GM19025 (cell line): ENCODE results near the gene MYRF.

Experiments
- ATAC-seq: cut with Tn5 transposase; IDR thresholded peaks from one replicate; pipeline ENCODE4 v1.9.1; 2021; ENCODE audit warnings: mild to moderate bottlenecking, low read depth, moderate library complexity; ENCODE audit not compliant: unreplicated experiment

The MYRF gene

DNA sequence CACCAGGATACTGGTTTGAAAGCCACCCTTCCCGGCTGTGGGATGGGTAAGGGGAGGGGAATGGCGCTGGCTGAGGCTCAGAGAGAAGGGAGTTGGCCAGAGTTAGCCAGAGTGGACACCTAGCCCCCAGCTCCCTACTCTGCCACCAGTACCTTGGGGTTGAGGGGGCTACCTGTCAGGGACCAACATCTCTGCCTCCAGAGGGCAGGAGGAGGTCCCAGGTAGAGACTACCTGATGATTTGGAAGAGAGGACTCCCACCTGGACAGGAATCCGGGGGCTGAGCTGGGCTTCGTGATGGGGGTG, 3.7 kb downstream of the MYRF start:
- ATAC-seq = no peak

DNA sequence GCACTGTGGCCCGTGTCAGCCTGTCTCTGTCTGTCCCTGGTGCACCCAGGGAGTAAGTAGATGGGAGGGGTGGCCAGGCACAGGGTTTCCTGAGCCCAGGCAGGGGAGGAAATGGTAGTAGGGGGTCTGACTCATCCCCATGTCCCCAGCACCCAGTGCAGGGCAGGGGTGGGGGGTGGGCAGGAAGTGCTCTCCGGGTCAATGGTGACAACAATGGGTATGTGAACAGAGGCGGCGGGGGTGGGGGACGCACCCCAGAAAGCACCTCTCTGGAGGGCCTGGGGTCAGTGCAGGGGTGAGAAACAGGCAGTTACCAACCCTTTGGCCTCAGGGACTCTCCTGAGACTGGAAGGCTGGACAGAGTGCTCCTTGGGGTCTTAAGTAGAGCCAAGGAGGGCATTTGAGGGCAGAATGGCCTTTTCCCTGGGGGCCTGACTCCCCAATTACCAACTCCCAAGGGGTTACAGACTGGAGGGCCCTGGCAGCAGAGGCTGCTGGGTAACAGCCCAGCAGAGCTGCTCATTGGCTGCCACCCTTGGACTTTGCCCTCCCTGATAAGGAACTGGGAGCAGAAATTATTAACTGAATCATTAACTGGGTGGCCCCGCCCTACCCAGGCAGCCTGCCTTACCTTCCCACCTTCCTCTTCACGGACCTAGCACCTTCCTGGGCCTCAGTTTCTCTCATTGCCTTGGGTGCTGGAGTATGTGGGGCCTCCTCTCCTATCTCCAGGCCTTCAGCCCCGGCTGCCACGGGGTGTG, 4.2 kb downstream of the MYRF start:
- ATAC-seq = peak; percentile 49

DNA sequence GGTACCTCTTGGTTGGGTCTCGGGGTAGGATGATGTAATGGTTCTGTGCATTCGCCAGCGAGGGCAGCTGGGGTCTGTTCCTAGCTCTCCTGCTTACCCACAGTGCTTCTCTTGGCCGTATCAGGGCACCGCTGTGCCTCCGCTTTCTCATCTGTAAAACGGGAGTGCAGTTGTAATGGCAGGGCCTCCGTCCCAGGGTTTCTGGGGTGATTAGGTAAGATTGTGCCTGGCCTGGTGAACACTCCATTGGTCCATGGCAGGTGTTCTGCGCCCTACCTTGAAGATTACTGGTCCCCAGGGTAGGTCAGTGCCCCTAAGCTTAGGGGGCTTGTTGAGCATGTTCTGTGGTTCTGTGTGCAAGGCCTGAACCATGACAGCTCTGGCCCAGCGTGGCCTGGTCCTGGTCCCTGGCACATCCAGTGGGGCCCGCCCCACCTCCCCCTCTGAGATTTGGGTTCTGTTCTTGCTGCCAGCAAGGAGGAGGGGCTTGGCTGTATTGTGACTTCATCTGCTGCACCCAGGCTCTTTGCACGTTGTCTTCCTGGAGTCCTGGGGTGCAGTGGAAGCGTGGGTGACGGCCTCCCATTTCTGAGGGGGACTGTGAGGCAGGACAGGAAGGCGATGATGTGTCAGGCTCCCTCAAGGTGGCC, 4.9 kb downstream of the MYRF start:
- ATAC-seq = no peak

GRCh38 chr11:61760946-61761345, 8.5 kb downstream of the MYRF start:
- ATAC-seq = no peak

DNA sequence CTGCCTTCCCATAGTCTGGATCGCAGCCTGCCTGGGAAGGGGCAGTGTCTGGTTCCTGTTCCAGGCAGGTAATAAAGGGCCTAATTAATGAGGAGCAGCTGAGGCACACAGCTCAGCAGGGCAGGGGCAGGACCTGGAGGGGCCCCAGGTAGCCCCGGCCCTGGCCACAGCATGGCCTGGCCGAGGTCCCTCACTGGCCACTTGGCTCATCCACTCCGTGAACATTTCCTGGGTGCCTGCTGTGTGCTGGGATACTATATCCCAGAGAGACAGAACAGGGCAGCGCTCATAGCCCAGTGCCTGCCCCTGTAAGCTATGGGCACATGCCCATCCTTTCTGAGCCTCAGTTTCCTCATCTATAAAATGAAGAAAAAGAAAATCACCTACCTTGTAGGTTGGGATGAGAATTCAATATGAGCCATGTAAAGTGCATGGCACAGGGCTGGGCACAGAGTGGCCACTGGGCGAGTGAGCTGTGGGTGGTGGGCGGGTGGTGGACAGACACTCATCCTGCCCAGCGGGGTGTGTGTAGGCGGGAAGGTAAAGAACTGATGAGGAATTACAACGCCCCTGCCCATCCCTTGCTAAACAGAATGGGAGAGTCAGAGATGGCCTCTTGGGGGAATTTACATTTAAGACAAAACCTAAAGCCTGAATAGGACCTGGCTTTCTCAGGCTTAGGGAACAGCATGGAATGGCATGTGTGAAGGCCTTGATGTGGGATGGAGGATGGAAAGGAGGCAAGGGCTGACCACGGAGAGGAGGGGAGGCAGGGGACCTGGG, 9.2 kb downstream of the MYRF start:
- ATAC-seq = no peak

DNA sequence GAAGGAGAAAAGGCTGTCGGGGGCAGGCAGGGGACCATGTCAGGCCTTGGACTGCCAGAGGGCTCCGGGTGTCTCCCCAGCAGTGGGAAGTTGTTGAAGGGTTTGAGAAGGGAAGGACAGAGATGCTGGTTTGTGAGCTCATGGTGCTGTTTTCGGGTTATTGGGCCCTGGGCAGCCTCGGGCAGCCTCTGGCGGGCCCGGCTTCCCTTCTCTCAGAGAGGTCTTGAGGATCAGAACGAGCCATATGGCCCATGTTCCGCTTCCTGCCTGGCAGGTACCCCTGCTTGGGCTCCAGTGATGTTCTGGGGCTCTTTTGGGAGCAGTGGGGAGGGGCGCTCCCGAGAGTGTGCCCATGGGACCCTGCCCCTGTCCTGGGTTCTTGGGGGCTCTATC, 9.8 kb downstream of the MYRF start:
- no peak for ATAC-seq

DNA sequence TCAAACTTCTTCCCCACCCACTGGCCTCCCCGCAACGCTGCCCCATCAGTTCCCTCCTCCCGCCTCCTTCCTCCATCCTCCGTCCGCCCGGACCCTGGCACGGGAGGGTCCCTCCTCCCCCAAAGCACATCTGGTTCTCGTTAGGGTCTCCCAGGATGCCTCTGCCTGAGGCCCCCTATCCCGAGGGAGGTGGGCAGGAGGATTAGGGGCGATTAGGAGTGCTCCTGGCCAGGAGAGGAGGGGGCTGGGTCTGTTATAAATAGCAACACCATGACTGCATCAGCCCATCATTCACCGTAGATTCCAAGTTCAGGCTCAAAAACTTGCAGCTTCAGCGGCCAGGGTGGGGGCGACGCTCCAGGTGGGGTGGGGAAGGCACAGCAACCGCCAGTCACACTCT, 10.4 kb downstream of the MYRF start:
- ATAC-seq = no peak

DNA sequence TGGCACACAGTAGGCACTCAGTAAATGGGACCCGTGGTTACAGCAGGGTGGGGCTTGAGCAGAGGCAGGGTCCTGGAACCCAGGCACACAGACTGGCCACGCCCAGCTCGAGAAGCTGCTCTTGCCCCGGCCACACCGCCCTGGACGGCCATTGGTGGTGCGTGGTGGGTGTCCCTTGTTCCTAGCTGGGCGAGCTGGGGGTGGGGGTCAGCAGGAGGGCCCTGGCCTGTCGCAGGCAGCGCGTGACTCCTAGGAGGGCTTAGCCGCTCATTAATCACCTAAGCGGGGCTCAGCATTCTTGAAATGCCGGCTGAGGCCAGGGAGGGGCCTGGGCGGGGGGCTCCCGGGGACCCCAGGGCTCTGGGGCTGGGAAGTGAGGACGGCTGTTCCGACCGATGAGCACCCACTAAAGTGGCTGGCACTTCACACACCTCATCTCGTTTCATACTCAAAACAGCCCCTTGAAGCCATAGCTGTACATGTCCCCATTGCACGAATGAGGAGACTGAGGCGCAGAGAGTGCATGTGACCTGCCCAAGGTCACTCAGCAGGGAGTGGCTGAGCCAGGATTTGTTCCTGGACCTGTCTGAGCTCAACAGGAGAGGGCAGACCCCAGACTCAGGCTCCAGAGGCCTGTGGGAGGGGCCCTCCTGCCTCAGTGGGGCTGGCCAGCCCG, 11.6 kb downstream of the MYRF start:
- no peak for ATAC-seq

DNA sequence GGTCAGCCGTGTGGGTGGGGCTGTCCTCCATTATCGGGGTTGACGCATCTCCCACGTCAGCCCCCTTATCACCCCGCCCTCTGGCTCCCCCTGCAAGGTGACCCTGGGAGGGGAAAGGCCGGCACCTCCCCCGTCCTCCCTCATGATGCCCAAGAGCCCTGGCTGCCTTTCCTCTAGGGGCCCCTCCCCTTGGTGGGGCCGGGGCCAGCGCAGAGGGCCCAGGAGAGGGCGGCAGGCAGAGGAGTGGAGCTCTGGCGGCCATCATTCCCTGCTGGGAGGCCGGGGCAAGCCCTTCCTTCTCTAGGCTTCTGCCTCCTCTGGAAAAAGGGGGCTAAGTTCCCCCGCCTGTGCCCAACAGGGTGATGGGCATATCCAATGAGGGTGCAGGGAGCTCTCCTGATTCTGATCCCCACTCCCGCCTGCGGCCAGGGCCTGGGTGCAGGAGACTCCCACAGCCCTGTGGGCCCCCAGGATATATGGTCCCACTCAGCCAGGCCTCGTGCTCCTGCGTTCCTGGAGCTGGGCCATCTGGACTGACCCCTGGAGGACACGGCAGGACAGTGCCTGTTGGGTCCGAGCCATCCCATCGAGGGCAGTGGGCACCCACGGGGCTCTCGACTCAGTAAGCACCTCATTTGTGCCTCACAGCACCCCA, 12.3 kb downstream of the MYRF start:
- no peak for ATAC-seq

DNA sequence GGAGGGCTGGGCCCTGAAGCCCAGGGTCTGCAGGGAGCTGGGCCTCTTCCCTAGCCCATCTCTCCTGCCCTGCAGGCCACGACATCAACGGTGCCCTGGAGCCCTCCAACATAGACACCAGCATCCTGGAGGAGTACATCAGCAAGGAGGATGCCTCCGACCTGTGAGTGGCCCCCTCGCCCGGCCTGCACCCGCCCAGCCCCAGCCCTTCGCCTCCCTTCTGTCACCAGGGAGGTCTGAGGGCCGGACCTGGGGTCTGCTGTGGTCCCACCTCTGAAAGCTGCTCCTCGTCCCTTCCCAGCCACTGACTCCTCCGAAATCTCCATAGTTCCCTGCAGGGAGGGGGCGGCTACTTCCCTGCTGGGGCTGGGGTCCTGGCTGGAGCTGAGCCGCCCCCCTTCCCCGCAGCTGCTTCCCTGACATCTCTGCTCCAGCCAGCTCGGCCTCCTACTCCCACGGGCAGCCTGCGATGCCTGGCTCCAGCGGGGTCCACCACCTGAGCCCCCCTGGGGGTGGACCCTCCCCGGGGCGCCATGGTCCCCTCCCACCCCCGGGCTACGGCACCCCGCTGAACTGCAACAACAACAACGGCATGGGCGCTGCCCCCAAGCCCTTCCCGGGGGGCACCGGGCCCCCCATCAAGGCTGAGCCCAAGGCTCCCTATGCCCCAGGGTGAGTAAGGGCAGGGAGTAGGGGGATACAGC, 13.3 kb downstream of the MYRF start:
- ATAC-seq = no peak

GRCh38 chr11:61766353-61766841, 14.0 kb downstream of the MYRF start:
- no peak for ATAC-seq

GRCh38 chr11:61768376-61769076, 16.1 kb downstream of the MYRF start:
- no peak for ATAC-seq

- ATAC-seq = no peak
Observed at GRCh38 chr11:61769169-61769920, 16.9 kb downstream of the MYRF start.

DNA sequence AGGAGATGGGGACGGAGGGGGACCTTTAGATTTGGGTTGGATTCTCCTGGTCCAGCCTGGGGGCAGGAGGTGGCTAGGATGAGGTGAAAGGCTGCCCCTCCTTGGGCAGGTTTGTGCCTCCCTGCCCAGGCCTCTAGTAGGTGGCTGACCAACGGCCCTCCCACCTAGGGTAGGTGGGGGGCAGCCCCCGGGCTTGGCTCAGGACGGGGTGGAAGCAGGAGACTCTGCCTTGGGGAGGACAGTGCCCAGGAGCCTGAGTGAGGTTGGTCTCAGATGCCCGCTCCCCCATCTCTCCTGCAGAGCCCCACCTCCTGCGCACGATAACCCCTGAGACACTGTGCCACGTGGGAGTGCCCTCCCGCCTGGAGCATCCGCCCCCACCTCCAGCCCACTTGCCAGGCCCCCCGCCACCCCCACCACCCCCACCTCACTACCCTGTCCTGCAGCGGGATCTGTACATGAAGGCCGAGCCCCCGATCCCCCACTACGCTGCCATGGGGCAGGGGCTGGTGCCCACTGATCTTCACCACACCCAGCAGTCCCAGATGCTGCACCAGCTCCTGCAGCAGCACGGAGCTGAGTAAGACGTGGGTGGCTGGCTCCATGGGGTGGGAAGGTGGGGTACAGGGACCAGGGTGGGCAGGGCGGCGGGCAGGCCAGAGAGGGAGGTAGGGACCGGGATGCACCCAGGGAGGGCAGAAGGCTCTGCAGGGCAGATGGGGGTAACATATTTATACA, 17.7 kb downstream of the MYRF start:
- ATAC-seq = no peak

GRCh38 chr11:61771195-61771894, 18.9 kb downstream of the MYRF start:
- ATAC-seq = no peak

DNA sequence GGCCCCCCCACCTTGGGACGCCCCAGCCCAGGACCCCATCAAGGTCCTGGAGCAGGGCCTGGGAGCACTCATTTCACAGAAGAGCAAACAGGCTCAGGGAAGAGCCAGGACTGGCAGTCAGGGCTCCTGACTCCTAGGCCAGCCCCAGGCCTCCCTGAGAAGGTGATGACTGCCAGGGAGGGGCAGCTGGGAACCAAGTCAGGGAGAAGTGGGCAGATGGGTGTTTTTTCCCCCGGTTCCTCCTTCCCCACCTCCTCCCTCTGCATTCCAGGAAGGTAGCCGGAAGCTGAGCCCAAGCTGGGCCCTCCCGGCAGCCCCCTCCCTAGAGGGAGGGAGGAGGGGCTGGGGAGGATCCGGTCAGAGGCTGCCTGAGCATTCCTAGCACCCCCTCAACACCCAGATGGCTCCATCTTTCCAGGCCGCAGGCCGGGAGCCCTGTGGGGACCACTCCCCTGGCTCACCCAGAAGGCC, 19.6 kb downstream of the MYRF start:
- ATAC-seq = no peak

- no peak for ATAC-seq
Observed at GRCh38 chr11:61773356-61773755, 20.9 kb downstream of the MYRF start.
